H54 (cell line): Measurements from ENCODE around the gene HES5.

Experiments used
- DNase-seq: peaks from one replicate; pipeline ENCODE4 v3.0.0; 2011; ENCODE audit warnings: low spot score, mixed read lengths; ENCODE audit not compliant: insufficient read length
- FAIRE-seq: peaks from 3 replicates; lab custom pipeline; 2011; peaks lifted over from hg19 to GRCh38; lab: Jason Lieb, UNC
- POLR2A ChIP-seq: IDR thresholded peaks from 2 replicates; pipeline ENCODE4 v1.6.1; 2011; ENCODE audit warnings: low read depth, mild to moderate bottlenecking, low read length

Gene HES5

DNA sequence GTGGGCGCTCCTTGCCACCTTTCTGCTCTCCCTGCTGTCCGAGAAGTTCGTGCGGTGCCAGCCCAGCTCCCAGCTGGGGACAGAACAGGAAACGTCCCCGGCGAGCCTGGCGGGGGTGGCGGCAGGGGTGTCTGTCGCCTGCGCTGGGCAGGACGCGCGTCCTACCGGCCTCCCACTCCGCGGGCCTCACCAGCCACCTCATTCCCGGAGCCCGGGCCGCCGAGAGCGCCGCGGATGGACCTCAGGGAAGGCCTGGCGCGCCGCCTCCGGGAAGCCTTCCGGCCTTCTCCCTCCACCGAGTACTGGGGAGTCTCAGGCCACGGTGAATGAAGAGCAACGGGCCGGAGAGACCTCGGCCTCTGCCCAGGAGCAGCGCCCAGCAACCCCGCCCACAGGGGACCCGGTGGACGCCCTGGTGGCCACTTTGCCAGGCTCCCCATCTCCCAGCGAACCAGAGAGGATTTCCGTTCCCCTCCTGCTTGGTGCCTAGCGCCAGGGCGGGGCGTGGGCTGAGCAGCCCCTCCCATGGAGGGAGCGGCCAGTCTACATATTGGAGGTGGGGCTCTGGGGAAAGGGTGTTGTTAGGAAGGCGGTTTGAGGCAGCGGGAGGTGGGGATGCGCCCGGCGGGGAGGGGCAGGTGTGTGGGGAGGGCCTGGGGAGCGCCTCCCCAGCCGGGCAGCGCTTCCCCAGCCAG, 16.6 kb upstream of the HES5 start:
- FAIRE-seq (peak; percentile 53), DNase-seq (peak; percentile 93)
- peak; percentile 44; the same call in 1 of the 2 replicates for TF ChIP-seq POLR2A

DNA sequence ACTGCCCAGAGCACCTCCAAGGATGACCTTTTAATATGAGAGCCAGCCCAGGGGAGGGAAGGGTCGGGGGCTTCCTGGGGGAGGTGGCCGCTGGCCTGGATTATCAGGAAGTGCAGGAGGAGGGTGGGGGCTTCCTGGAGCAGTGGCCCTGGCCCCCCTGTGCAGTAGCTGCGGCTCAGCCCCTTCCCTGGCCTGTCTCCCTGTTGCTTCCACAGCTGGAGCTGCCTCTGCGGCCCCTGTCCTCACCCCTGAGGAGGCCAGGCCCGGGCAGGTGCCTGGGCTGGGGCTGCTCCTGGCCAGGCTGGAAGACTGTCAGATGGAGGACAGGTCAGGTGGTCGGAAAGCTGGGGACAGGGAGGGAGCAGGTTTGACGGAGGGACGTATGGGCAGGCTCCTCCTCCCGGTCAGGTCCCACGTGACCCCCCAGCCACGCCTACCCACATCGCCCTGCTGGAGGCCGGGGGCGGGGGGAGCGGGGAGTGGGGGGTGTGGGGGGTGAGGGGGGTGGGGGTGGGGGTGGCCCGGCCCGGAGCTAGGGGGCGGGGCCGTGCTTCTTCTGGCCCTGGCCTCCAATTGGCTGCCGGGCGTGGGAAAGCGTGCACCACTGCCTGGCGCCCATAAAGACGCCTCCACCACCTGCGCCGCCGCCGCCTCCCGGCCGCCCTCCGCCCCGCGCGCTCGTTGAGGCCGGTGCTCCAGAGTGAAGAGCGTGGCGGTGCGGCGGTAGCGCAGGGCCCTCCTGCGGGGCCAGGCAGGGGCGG, 15.9 kb upstream of the HES5 start:
- DNase-seq = peak; percentile 90
- FAIRE-seq = no peak
- TF ChIP-seq POLR2A = peak; percentile 57; the same call in 1 of the 2 replicates

DNA sequence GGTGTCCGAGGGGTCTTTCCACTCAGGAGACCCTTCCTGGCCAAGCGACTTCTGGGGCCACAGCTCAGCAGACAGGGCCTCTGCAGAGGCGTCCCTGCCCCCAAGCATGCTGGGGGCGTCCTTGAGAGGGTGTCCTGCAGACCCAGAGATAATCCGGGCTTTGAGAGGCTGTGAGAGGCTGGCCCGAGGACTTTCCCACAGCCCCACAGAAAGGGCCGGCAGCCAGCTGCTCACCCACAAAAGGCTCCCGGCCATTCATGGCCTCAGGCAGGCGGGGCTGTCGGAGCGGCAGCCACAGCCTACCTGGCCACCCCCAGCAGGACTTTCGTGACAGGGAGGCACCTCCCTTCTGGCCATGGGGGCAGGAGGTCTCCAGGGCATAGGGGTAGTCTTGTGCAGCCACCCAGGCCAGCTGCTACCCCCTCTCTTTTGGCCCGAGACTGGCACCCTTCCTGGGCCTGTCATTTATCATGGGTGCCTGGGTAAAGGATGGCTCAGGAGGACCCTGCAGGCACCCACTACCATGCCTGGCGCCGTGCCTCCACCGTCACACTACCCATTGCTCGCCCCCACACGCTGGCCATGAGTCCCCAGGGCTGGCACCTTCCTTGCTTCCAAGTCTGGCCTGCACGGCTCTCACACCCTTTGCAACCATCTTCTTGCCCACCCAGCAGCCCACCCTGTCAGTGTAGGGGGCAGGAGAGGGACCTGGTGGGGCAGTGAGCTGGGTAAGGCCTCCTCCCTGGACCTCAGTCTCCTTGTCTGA, 15.0 kb upstream of the HES5 start:
- DNase-seq = no peak
- FAIRE-seq = no peak
- TF ChIP-seq POLR2A = no peak

DNA sequence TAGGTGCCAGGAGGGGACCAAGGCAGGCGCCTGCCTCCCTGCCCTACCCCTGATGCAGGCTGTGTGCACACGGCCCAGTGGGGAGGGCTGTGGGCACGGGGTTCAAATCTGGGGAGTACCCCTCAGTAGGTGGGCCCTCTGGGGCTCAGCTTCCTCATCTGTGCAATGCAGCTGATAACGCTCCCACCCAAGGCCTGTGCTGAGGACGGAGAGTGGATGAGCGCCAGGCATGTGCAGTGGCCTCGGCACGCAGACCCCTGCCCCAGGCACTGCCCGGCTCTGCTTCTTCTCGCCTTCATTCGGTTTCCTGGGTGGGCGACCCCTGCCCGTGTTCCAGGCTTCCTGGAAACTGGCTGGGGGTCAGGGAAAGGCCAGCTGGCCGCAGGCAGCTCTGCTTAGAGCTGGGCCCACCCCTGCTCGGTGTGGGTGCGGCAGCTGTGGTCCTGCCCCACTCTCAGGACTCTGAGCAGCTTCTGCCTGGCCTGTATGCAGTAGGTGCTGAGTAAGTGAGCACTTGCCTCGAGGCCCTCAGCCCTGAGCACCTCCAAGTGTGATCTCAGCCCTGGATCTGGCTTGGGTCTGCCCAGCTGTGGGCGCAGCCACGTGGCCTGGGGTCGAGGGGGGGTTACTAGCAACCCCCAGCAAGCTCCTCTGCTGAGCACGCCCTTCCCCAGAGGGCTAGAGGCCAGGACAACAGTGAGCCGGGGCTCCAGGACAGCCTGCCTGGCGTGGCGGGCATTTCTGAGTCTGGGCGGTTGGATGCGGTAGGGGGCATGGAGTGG, 14.2 kb upstream of the HES5 start:
- no peak for FAIRE-seq
- TF ChIP-seq POLR2A = no peak
- DNase-seq = no peak

DNA sequence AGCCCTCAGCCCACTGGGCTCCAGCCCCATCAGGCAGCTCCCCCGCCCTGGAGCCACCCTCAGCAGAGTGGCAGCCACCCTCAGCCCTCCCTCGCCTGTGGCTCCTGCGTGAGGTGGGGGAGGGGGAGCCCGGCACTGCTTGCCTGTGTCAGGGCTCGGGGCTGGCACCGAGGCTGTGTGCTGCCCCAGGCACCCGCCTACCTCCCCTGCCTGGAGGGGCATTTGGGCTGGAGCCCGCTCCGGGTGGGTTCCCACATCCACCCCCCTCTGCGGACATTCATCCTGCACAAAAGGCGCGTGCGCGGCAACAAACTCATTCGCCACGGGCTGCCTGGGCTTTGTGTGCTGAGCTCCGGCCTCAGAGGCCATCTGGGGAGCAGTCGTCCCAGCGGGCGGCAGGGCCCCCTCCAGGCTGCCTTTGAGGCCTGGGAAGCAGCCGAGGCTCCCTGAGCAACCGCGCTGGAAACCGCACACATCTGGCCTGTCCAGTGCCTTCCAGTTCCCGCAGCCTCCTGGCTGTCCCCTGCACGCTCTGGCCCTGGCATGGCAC, 13.6 kb upstream of the HES5 start:
- FAIRE-seq (no peak), DNase-seq (no peak)
- TF ChIP-seq POLR2A = no peak

DNA sequence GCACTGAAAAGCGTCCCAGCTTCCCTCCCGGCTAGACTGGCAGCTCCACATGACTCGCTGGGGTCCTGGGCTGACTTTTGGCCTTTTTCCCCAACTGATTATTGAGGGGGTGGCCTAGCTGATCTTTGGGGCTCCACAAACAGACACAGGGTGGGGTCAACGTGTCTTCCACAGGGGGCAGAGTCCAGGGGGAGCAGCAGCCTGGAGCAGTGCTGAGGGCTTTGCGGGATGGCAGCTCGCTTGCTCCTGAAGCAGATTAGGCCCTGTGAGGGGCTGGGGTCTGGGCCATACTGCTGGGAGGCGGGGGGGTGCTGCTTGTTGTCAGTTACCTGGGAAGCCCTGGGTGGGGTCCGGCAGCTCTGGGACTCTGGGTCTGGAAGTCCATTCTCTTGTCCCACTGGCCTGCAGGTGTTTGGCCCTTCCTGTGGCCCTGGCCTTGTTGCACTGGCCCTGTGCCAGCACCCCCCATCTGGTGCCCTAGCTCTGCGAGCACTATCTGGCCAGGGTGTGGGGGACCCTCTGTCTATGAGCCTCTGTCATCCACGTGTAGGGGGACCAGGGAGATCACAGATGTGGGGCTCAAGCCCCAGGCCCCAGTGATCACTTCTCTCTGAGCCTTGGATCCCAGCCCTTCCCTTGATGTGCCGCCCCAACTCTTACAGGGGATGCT, 12.3 kb upstream of the HES5 start:
- FAIRE-seq (no peak), DNase-seq (no peak)
- no peak for TF ChIP-seq POLR2A

DNA sequence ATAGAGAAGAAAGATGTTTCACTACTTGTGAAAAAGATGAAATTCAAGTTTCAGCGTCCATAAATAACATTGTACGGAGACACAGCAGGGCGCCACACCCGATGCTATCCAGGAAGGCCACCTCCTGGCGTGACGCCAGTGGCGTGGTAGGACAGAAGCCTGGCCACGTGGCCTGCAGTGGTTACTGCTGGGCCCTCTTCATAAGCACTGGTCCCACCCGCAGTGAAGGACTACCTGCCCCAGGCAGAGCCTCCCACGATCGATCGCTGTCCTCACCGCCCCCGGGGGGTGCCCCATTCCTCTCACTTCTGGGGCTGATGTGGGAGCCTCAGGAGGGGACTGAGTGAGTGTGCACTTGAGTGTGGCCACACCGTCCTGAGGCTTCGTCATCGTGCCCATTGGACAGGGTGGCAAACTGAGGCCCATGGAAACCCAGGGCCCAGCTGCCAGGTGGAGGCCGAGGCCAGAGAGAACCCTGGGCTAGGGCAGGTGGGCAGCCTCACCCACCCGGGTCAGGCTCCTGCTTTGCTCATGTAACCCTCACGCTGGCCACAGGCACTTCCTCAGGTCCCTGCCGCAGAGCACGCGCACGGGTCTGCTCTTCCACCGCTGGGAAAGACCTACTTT, 11.7 kb upstream of the HES5 start:
- no peak for TF ChIP-seq POLR2A
- no peak for DNase-seq
- FAIRE-seq = no peak

DNA sequence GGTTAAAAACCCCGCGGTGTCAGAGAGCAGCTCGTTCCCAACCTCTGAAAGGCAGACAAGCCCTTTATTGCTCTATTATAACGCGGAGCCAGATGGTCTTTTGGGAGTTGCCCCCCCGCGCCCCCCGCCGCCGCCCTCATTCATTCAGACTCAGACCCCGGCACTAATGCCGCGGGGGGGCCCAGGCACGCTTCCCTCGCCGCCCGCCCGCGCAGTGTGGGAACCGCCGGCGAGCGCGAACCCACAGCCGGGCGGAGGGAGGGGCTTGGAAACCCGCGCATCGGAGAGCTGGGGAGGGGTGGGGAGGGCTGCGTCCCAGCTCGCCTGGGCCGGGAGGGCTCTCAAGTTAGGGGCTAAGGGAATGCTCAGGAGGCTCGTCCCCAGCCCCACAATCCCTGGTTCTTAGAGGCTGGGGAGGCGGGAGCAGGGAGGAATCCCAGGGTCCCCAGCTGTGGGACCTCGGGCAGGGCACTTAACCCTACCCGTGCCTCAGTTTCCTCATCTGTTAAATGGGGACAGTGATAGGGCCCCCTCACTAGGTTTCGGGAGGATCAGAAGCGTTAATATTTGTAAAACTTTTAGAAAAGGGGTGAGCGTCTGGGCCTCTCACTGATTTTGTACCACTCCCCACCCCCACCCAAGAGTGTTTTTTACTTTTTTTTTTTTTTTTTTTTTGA, 10.9 kb upstream of the HES5 start:
- no peak for TF ChIP-seq POLR2A
- DNase-seq (no peak), FAIRE-seq (no peak)

DNA sequence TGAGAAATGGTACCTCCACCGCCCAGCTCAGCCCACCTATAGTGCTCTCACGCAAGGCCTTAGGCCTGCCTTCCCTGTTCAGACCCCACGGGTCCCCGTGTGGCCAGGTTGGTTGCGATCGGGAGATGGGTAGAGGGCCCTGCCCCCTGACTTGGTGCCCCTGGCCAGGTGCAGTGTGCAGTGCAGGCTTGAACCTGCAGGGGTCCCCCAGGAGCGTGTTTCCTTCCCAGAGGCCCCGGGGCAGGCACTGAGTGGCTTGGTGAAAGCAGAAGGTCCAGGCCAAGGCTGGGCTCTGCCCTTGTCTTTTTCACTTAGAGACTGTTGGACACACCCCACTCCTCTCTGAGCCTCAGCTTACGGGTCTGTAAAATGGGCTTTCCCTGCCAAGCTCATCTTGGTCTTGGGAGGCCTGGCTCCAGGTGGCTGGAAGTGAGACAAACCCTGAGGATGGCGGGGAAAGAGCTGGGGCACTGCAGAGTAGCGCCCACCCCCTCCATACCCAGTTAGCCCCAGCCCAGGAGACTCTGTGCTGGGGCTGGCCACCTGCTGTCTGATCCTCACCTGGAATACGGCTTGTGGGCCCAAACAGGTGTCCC, 9.3 kb upstream of the HES5 start:
- no peak for TF ChIP-seq POLR2A
- DNase-seq (no peak), FAIRE-seq (no peak)

DNA sequence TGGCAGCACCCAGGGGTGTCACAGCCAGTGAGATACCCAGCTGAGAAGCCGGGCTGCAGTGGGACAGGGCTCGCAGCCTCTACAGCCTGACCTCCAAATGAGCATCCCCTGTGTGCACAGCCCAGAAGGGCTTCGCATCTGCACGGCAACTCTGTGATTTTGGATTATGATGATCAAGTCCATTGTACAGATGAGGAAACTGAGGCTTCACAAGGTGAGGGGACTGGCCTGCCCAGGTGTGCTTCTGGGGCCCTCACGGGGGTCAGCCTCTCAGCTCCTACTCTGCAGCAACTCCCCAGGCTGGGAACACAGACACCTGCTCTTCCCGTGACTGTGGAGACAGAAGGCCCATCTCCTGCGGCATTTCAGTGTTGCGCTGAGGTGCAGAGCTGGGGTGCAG, 8.8 kb upstream of the HES5 start:
- no peak for TF ChIP-seq POLR2A
- FAIRE-seq (no peak), DNase-seq (no peak)

DNA sequence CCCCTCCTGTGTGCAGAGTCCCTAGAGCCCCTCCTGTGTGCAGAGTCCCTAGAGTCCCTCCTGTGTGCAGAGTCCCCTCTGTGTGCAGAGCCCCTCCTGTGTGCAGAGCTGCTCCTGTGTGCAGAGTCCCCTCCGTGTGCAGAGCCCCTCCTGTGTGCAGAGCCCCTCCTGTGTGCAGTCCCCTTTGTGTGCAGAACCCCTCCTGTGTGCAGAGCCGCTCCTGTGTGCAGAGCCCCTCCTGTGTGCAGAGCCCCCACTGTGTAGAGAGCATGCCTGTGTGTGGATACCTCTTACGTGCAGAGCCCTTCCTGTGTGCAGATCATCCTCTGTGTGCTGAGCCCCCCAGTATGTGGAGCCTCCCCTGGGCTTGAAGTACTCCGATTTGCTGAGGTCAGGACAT, 8.3 kb upstream of the HES5 start:
- DNase-seq = no peak
- FAIRE-seq = no peak
- no peak for TF ChIP-seq POLR2A
